ENCODE measurements around the gene FKBP14. TPM values are rescaled to one million over a fixed set of nuclear protein-coding genes. Genes with fewer than 3 reads are reported as not detected.

Gene FKBP14
- total RNA-seq, 2 experiments from 2014 or later: 4.3 to 5.2 TPM

DNA sequence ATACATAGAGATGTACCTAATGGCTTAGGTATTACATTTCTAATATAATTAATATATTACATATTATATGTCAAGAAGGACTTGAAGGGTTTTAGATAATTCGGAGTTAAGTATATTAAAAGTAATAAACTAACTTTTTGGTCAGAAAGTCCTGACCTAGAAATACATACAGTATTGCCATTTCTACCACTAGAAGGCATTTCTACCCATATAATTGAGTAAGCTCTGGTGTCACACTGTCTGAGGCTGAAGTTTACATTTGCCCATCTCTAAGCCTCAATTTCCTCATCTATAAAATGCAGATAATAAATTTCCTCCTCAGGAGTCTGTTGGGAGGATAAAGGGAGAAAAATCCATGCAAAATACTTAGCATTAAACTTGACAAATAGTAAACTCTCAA lies 7.1 kb downstream of the FKBP14 start:
- DNase-seq (no peak), ATAC-seq (ENCODE audit: poor library complexity) (no peak)
- Mint-ChIP-seq H3K27me3 (no peaks in the 10 kb centered on the region), H3K4me3 (no peak overlapping the region), H3K4me1 (ENCODE audit: low read depth) (peaks cover 13% of the 10 kb centered on the region), H3K9me3 (no peaks in the 10 kb centered on the region), H3K27ac (no peak overlapping the region), H3K36me3 (ENCODE audit: low read depth) (peaks cover 14% of the 10 kb centered on the region)
- H3K27me3 ChIP-seq (ENCODE audit: control insufficient read depth in 1 of 2, insufficient read depth in 2 of 2, low read length in 2 of 2): no peaks in the 10 kb centered on the region
- no peaks in the 10 kb centered on the region for H3K4me1 ChIP-seq (ENCODE audit: insufficient read depth, low read length)
- POLR2A ChIA-PET: no interaction called here
- intact Hi-C loops (cut with DNase I, micrococcal nuclease): no loop called here
- H3K9me3 ChIP-seq (ENCODE audit: control insufficient read depth in 1 of 2, insufficient read depth in 1 of 2, low read length in 2 of 2): no peaks in the 10 kb centered on the region
- H3K4me3 ChIP-seq (ENCODE audit: low read length): no peak overlapping the region
- TF ChIP-seq CTCF (IDR thresholded peaks at IDR 0.05): no peak
- peaks cover 2% of the 10 kb centered on the region for H3K36me3 ChIP-seq (ENCODE audit: insufficient read depth, low read length)
- no peak overlapping the region for H3K27ac ChIP-seq (ENCODE audit: low read depth in 1 of 2, low read length in 2 of 2)
- CTCF ChIA-PET: interaction anchor here (0.6 kb wide), 1 partner anchor 326 kb away, joined by 5 read pairs; no protein-coding TSS in a partner anchor

- POLR2A ChIA-PET: no interaction called here
- intact Hi-C loops (cut with DNase I, micrococcal nuclease): no loop called here
- H3K27ac Mint-ChIP-seq: no peak overlapping the region
- H3K4me1 ChIP-seq (ENCODE audit: insufficient read depth, low read length): no peaks in the 10 kb centered on the region
- peaks cover 6% of the 10 kb centered on the region for H3K4me1 Mint-ChIP-seq (ENCODE audit: low read depth)
- no peaks in the 10 kb centered on the region for H3K27me3 Mint-ChIP-seq
- no peak for DNase-seq
- H3K9me3 Mint-ChIP-seq: no peaks in the 10 kb centered on the region
- H3K4me3 ChIP-seq (ENCODE audit: low read length): no peak overlapping the region
- H3K27ac ChIP-seq (ENCODE audit: low read depth in 1 of 2, low read length in 2 of 2): no peak overlapping the region
- no peaks in the 10 kb centered on the region for H3K27me3 ChIP-seq (ENCODE audit: control insufficient read depth in 1 of 2, insufficient read depth in 2 of 2, low read length in 2 of 2)
- H3K4me3 Mint-ChIP-seq: no peak overlapping the region
- CTCF ChIA-PET: no interaction called here
- H3K36me3 Mint-ChIP-seq (ENCODE audit: low read depth): peaks cover 14% of the 10 kb centered on the region
- no peak for ATAC-seq (ENCODE audit: poor library complexity)
- H3K9me3 ChIP-seq (ENCODE audit: control insufficient read depth in 1 of 2, insufficient read depth in 1 of 2, low read length in 2 of 2): no peaks in the 10 kb centered on the region
- TF ChIP-seq CTCF (IDR thresholded peaks at IDR 0.05): no peak
- H3K36me3 ChIP-seq (ENCODE audit: insufficient read depth, low read length): peaks cover 2% of the 10 kb centered on the region
Measured at GRCh38 chr7:30018451-30018850, 8.1 kb downstream of the FKBP14 start.

- H3K27ac Mint-ChIP-seq: no peak overlapping the region
- POLR2A ChIA-PET: no interaction called here
Measured at GRCh38 chr7:30012757-30013156, 13.7 kb downstream of the FKBP14 start.

More at GRCh38 chr7:30012757-30013156, 13.7 kb downstream of the FKBP14 start:
- CTCF ChIA-PET: no interaction called here
- Mint-ChIP-seq H3K36me3 (ENCODE audit: low read depth) (peaks cover 16% of the 10 kb centered on the region), H3K4me1 (ENCODE audit: low read depth) (no peaks in the 10 kb centered on the region), H3K9me3 (no peaks in the 10 kb centered on the region), H3K27me3 (no peaks in the 10 kb centered on the region), H3K4me3 (no peak overlapping the region)
- Histone ChIP-seq H3K27me3 (ENCODE audit: control insufficient read depth in 1 of 2, insufficient read depth in 2 of 2, low read length in 2 of 2) (no peaks in the 10 kb centered on the region), H3K9me3 (ENCODE audit: control insufficient read depth in 1 of 2, insufficient read depth in 1 of 2, low read length in 2 of 2) (no peaks in the 10 kb centered on the region), H3K4me3 (ENCODE audit: low read length) (no peak overlapping the region), H3K27ac (ENCODE audit: low read depth in 1 of 2, low read length in 2 of 2) (no peak overlapping the region), H3K36me3 (ENCODE audit: insufficient read depth, low read length) (no peaks in the 10 kb centered on the region), H3K4me1 (ENCODE audit: insufficient read depth, low read length) (no peaks in the 10 kb centered on the region)
- no peak for TF ChIP-seq CTCF (IDR thresholded peaks at IDR 0.05)
- intact Hi-C loops (cut with DNase I, micrococcal nuclease): no loop called here
- ATAC-seq (ENCODE audit: poor library complexity) (no peak), DNase-seq (no peak)

Data from CD4-positive, alpha-beta T cell (primary cell).